Left colon (tissue), 2 donors: ENCODE results near the gene CEP85L. TPM values are rescaled to one million over a fixed set of nuclear protein-coding genes. Genes with fewer than 3 reads are reported as not detected.

Experiments used
- ATAC-seq: fragments of 200-7000 bp; cut with Tn5 transposase; one replicate; pipeline ENCODE4 v1.9.1; 2020; ENCODE audit warnings: mild to moderate bottlenecking, moderate library complexity
- DNase-seq, 2 donors: peaks; one replicate each; pipeline ENCODE4 v3.0.0-alpha.2; 2020
- intact Hi-C, 2 donors: fragments of 100-400 bp; cut with DNase I in 1 of 2; cut with micrococcal nuclease in 1 of 2; formaldehyde crosslinking; loops; one replicate each; pipeline versions ENCODE4 v1.11.2 to v1.14.0; 2022; cut with DNase I, micrococcal nuclease
- long read RNA-seq: library from polyadenylated mRNA; unstranded; transcript quantifications from one replicate; pipeline ENCODE4 v2.0.0, GENCODE V29; 2021
- total RNA-seq, 2 donors: library from RNA; stranded (reverse); fragmentation: NEBNext Ultra II Directional; extraction: Animal tissue kit (Norgen Biotek cat#: 25700); gene quantifications; one replicate each; pipeline ENCODE4 v1.2.1, GENCODE V29; 2021
- donor health status: DM: no; HTN: no; CAD: no.
- donor health status: DM: yes; HTN: yes; CAD: no.

Gene CEP85L
- 1 to 10 TPM; 2.7 to 6.2 TPM for total RNA-seq
- long read RNA-seq, partial matches to known transcripts = 4 of 4 reads
- long read RNA-seq, other reads (novel, unspliced or antisense) = 0 of 4 reads

- intact Hi-C loops = no loop called here
- peak; percentile 85 to 91 for DNase-seq
- ATAC-seq = peak; percentile 97
These were observed at the start of gene CEP85L for GRCh38 chr6:118651282-118652050. Gene CEP85L (minus strand): TSS chr6:118651591. CDS start chr6:118651269, 322 bp downstream.

- no peak for ATAC-seq
- intact Hi-C loops = no loop called here
- no peak for DNase-seq
These were observed 49.1 kb upstream of the CEP85L start for GRCh38 chr6:118700531-118700930.

GRCh38 chr6:118697554-118697953 lies 46.2 kb upstream of the CEP85L start:
- intact Hi-C loops = no loop called here
- ATAC-seq = no peak

GRCh38 chr6:118696271-118696670 lies 44.9 kb upstream of the CEP85L start:
- intact Hi-C loops = no loop called here
- no peak for DNase-seq
- no peak for ATAC-seq

More at GRCh38 chr6:118697554-118697953, 46.2 kb upstream of the CEP85L start:
- DNase-seq = no peak

GRCh38 chr6:118693562-118693961 lies 42.2 kb upstream of the CEP85L start:
- intact Hi-C loops = no loop called here
- ATAC-seq = no peak
- no peak for DNase-seq

GRCh38 chr6:118685823-118686449 lies 34.5 kb upstream of the CEP85L start:
- intact Hi-C loops = no loop called here
- DNase-seq = no peak
- ATAC-seq = no peak

GRCh38 chr6:118683881-118684872 lies 32.8 kb upstream of the CEP85L start:
- intact Hi-C loops = no loop called here
- no peak for DNase-seq
- no peak for ATAC-seq

GRCh38 chr6:118680452-118681095 lies 29.2 kb upstream of the CEP85L start:
- no peak for ATAC-seq
- no peak for DNase-seq
- intact Hi-C loops = no loop called here

GRCh38 chr6:118679327-118679901 lies 28.0 kb upstream of the CEP85L start:
- intact Hi-C loops = no loop called here
- ATAC-seq (no peak), DNase-seq (no peak)

GRCh38 chr6:118678866-118679265 lies 27.5 kb upstream of the CEP85L start:
- DNase-seq = no peak
- intact Hi-C loops = no loop called here
- ATAC-seq = no peak

GRCh38 chr6:118677193-118677592 lies 25.8 kb upstream of the CEP85L start:
- DNase-seq (no peak), ATAC-seq (no peak)
- intact Hi-C loops = no loop called here

GRCh38 chr6:118675225-118675624 lies 23.8 kb upstream of the CEP85L start:
- no peak for ATAC-seq
- no peak for DNase-seq
- intact Hi-C loops = no loop called here

GRCh38 chr6:118674772-118675171 lies 23.4 kb upstream of the CEP85L start:
- intact Hi-C loops = no loop called here
- no peak for DNase-seq
- ATAC-seq = no peak

- ATAC-seq (no peak), DNase-seq (no peak)
- intact Hi-C loops = no loop called here
These were observed 21.3 kb upstream of the CEP85L start for GRCh38 chr6:118672678-118673077.

- ATAC-seq (no peak), DNase-seq (no peak)
- intact Hi-C loops = no loop called here
These were observed 18.2 kb upstream of the CEP85L start for GRCh38 chr6:118669561-118669960.

GRCh38 chr6:118668761-118669385 lies 17.5 kb upstream of the CEP85L start:
- no peak for ATAC-seq
- intact Hi-C loops = no loop called here
- DNase-seq = no peak

- ATAC-seq (no peak), DNase-seq (no peak)
- intact Hi-C loops = no loop called here
These were observed 16.6 kb upstream of the CEP85L start for GRCh38 chr6:118667988-118668387.

GRCh38 chr6:118665011-118665410 lies 13.6 kb upstream of the CEP85L start:
- ATAC-seq = no peak
- no peak for DNase-seq
- intact Hi-C loops = no loop called here
